RWPE1 (cell line): ENCODE results near the gene S100A10.

Experiments used
- CTCF ChIA-PET: fragments of 350-600 bp; sonication (Branson Sonifier 250); formaldehyde crosslinking; extraction: SDS; loops from one replicate; lab custom pipeline; 2021; lab: Yijun Ruan, JAX
- POLR2A ChIA-PET: fragments of 400-600 bp; formaldehyde crosslinking; extraction: SDS; loops from one replicate; lab custom pipeline; 2020; ENCODE audit warnings: antibody characterized with exemption; ENCODE audit not compliant: low non-redundant PET; lab: Yijun Ruan, JAX
- DNase-seq: peaks from one replicate; pipeline ENCODE4 v3.0.0; 2012; ENCODE audit warnings: low spot score
- H3K27ac ChIP-seq: fragments of 450-650 bp; 2 replicates; pipeline ENCODE4 v1.5.1; 2017
- TF ChIP-seq, protein P1 (sequence below): fragments of 450-650 bp; conservative IDR thresholded peaks from 2 replicates; pipeline ENCODE4 v1.5.1; 2017; ENCODE audit warnings: low read depth, mild to moderate bottlenecking

Gene S100A10

GRCh38 chr1:151968058-151968457, 25.6 kb downstream of the S100A10 start:
- POLR2A ChIA-PET: no interaction called here
- TF ChIP-seq, protein P1, sequence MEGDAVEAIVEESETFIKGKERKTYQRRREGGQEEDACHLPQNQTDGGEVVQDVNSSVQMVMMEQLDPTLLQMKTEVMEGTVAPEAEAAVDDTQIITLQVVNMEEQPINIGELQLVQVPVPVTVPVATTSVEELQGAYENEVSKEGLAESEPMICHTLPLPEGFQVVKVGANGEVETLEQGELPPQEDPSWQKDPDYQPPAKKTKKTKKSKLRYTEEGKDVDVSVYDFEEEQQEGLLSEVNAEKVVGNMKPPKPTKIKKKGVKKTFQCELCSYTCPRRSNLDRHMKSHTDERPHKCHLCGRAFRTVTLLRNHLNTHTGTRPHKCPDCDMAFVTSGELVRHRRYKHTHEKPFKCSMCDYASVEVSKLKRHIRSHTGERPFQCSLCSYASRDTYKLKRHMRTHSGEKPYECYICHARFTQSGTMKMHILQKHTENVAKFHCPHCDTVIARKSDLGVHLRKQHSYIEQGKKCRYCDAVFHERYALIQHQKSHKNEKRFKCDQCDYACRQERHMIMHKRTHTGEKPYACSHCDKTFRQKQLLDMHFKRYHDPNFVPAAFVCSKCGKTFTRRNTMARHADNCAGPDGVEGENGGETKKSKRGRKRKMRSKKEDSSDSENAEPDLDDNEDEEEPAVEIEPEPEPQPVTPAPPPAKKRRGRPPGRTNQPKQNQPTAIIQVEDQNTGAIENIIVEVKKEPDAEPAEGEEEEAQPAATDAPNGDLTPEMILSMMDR: peak; percentile 41; the same call in 1 of the 2 replicates
- DNase-seq: no peak
- no peak overlapping the region for H3K27ac ChIP-seq
- CTCF ChIA-PET: interaction anchor here (0.6 to 3.1 kb wide), 10 partner anchors 9 to 219 kb away, joined by 3 to 28 read pairs (median 3); no protein-coding TSS in a partner anchor

GRCh38 chr1:151967091-151967490, 26.6 kb downstream of the S100A10 start:
- POLR2A ChIA-PET: no interaction called here
- H3K27ac ChIP-seq: no peak overlapping the region
- CTCF ChIA-PET: interaction anchor here (1.2 to 3.1 kb wide), 2 partner anchors 25 to 34 kb away, joined by 3 to 28 read pairs; no protein-coding TSS in a partner anchor
- TF ChIP-seq, protein P1: no peak
- no peak for DNase-seq

GRCh38 chr1:151966061-151966460, 27.6 kb downstream of the S100A10 start:
- CTCF ChIA-PET: no interaction called here
- POLR2A ChIA-PET: no interaction called here
- TF ChIP-seq, protein P1: no peak
- H3K27ac ChIP-seq: no peak overlapping the region
- DNase-seq: no peak

GRCh38 chr1:151964510-151964909, 29.1 kb downstream of the S100A10 start:
- H3K27ac ChIP-seq: no peak overlapping the region
- no peak for DNase-seq
- TF ChIP-seq, protein P1: no peak
- CTCF ChIA-PET: interaction anchor here (0.6 to 0.9 kb wide), 2 partner anchors 28 to 38 kb away, joined by 3 read pairs; no protein-coding TSS in a partner anchor
- POLR2A ChIA-PET: no interaction called here

DNA sequence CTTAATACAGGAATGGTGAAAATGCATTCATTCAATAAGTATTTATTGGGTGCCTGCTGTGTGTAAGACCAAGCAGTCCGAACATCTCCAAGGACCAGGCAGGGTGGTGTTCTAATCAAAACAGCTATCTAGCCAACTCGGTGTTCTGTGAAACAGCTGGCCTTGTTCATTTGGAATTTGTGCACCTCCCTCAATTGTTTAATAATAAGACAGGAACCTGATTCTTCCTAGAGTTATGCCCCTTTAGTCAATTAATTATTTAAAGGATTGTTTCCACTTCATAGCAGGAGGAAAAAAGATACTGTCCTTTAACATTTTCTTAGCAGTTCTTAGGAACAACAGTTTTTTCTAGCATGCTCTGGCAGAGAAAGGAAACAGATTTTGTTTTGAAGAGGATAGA, 30.4 kb downstream of the S100A10 start:
- TF ChIP-seq, protein P1: no peak
- no peak overlapping the region for H3K27ac ChIP-seq
- no peak for DNase-seq
- ChIA-PET POLR2A (no interaction called here), CTCF (no interaction called here)

GRCh38 chr1:151961833-151962232, 31.8 kb downstream of the S100A10 start:
- H3K27ac ChIP-seq: no peak overlapping the region
- DNase-seq: no peak
- POLR2A ChIA-PET: no interaction called here
- TF ChIP-seq, protein P1: no peak
- CTCF ChIA-PET: no interaction called here
